ENCODE results near the gene RAVER2.

The RAVER2 gene

DNA sequence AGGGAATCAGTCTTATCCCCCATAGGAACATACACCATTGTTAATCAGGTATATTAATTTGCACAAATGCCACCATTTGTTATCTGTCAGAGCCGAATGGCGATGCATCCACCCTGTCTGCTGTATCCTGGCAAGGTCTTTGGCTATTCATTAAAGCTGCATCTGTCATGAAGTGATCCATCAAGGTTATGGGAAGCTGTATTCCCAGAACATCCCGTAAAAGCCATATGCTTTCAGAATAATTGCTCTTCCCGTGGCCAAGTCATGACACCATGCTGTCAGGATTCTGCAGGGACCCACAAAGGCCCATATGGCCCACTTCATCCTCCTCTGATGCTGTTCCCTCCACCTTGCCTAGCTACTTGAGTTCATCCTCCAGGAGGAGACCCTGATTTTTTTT, 103.9 kb downstream of the RAVER2 start:
- DNase-seq, result no peak

DNA sequence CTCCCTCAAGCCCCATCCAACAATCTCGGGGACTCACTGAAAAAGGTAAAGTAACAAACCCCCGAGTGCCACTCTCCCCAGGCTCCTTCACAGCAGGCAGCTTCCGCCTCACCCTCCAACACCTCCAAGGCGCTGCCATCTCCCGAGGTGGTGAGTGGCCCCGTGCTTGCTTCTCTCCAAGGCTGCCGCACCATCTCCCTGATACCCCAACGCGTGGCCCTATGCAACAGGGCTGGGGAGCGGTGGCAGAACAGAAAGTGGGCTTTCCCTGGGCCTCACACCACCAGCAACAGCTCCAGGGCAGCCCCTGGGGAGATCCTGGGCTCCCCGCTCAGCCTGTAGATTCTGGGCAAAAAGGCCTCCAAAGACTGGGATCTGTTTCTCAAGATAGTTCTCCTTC, 105.1 kb downstream of the RAVER2 start:
- no peak for DNase-seq

DNA sequence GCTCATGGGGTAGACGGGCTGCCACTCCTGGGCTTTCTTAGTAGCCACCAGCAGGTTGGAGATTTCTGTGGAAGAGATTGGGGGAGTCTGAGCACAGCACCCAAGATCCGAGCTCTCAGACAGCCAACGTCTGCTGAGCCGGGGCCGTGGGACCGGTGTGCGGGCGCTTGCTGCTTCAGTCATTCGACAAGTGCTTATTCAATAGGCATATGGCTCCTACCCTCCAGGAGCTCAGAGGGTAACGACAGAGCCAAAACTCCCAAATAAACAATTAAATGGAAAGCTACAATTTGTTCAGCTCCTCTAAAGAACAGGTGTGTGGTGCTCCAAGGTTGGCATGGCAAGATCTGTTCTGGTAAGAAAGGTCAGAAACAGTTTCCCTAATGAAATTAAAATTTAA, 106.0 kb downstream of the RAVER2 start:
- no peak for DNase-seq

DNA sequence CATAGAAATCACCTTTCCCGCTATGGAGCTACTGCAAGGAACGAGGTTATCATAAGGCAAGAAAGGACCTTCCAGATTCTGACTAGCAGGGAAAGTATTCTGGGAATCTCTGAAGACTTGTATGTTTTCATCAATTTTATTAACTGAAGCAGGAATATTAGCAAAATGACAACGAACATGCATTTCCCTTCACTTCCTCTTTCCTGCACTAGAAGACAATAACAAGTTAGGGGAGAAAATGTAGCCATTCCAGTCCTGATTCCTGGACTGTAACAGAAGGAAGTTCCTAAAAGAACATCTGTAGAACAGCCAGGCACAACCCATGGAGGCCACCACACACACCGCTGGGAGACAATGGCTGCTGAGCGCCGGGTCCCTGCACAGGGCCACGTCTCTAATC, 106.8 kb downstream of the RAVER2 start:
- no peak for DNase-seq

DNA sequence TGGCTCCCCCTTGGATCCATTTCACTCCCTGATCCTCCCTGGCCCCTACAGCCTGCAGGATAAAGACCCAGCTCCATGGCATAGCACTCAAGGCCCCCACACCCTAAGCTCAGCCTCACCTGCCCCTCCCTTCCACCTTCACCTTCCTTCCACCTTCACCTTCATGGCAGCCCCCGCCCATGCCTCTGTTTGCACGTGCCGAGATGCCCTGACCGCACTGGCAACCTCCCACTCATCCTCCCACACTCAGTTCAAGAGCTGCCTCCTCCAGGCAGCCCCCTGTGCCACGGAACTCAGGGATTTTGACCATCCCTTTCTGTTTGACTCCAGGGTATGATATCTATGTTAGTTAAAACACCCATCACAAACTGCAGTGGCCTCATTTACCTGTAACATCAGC, 109.8 kb downstream of the RAVER2 start:
- no peak for DNase-seq

DNA sequence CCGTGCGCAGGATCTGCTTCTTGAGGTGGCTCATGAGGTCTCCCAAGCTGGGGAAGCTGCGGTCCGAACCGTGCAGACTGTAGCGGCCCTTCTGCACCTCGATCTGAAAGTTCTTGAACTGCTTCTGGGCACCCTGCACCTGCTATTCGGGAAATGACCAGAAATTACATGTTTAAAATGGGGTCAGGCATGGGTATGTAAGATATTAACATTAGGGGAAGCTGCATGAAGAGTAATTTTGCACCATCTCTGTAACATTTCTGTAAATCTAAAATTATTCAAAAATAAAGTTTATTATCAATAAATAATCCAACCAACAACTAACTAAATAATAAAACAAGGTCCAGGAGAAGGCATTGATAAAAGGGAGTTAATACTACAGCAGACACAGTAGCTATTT, 110.7 kb downstream of the RAVER2 start:
- no peak for DNase-seq

DNA sequence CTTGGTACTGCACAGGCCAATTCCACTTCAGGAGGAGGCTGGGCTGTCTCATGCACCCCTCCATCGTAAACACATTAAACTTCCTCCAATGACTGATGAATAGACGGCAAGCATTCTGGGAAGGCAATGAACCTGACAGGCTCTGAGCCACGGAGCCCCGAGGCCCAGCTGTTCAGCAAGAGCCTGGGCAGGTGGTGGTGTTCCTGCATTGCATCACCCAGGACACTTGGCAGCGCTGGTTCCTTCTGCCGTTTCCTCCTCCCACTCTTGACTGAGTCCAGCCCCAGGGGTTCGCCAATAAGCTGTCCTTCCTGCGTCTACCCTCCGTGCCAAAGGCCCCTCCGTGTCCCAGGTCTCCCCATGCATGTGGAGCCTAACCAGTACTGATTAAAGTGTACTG, 111.7 kb downstream of the RAVER2 start:
- DNase-seq, result peak; percentile 17

DNA sequence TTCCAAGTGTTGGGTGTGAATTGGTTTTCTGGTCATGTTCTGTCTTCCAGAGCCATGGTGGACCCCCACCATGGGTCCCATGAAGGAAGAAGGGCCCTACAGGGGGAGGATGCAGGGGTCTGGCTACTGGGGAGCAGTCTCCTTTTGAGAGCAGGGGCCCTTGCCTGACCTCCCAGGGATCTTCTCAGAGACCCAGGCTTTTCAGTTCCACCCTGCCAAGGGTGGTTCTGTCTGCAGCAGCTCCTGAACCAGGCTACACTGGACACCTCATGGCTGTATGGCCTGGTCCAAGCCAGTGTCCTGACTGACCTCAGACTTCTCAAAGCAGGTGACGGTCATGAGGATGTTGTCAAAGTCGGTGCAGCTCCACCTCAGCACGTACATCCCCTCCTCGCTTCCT, 112.5 kb downstream of the RAVER2 start:
- no peak for DNase-seq

DNA sequence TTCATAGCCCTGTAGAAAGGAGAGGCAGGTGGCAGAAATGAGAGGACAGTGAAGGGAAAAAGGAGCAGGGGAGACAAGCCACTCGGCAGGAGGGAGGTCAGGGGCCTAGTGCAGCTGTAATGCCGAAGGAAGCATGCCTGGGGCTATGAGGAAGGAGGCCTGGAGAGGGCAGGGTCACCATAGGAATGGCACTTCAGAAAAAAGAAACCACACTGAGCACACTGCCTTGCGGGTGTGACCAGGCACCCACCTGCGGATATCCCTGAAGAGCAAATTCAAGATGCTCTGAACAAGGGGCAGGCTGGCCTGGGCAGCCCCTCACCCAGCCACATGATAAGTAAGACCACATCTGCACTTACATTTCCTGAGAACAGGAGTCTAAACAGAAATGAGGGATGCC, 116.7 kb downstream of the RAVER2 start:
- DNase-seq, result no peak

DNA sequence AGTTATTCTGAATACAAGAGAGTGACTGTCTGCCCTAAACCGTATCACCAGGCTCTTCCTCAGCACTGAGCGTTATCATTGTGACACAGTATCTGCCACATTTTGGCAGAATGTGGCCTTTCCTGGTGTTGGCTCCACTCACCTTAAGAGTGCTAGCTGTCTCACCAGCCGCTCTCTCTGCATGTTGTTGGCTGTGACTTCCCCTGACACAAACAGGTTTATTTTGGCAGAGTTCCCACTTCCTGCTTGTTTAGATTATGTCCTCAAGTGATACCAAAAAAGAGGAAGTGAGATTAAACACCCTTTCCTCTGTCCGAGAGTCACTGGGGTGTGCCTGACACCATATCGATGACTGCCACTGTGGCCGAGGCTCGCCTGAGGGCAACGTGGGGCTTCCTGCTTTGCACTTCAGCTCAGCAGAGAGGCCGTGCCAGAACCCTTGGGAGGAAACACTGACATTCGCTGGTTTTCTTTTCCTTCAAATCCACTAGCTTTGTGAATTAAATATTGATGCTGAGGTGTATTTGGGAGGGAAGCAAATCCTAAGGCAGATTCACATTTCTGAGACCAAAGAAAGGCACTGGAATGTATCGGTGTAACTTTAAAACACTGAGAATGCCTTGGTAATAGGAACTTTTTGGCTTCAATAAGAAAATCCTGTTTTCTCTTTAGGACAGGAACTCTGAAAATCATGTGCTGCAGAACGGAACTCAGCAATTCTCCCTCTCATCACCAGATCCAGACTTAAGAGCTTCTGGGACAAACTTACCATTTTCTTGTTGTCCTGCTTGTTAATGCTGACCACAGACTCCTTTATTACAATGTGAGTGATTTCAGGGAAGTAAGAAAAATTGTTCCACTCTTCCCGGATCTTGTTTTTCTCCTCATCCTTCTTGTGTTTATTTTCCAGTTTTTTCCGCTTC, 119.4 kb downstream of the RAVER2 start:
- DNase-seq, result peak; percentile 17

DNA sequence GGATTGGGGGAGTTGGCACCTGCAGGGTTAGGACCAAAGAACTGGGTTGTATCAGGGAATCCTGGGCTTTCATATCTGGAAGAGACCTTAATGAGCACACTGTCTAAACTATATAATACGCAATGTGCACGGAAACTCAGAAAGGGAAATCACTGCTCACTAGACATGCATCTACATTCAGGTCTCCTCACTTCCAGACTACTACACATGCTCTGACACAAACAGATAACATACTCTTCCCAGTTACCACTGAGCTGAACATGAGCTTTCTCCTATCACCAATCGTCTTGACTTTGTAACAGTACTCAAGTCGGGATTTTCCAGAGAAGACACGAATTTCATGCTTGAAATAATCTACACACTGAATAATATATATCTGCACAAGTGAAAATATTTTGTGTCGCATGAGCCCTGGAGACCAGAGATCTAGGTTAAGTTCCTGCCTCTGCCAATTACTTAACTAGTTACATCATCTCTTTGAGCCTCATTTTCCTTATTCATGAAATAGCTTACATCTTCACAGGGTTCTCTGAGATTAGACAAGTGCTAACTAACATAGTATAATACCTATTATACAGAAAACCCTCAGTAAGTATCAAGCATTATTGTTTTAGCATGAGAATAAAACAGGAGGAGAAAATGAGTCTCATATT, 120.4 kb downstream of the RAVER2 start:
- no peak for DNase-seq

DNA sequence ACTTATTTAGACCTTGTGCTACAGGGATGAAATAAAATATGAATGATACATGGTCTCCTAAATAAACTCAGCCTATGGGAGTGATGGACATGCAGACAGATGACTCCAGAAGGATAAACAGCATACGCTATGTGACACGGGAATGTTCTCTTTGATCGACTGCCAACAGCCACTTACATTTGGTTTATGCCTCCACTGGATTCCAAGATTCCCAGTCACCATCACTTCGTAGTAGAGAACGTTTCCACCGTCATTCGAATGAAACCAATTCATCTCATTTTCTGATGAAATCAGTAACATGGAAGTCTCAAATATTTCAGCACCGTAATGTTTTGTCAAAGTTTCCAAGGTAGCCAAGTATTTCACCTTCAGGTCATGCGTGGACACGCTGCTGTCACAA, 121.8 kb downstream of the RAVER2 start:
- no peak for DNase-seq

DNA sequence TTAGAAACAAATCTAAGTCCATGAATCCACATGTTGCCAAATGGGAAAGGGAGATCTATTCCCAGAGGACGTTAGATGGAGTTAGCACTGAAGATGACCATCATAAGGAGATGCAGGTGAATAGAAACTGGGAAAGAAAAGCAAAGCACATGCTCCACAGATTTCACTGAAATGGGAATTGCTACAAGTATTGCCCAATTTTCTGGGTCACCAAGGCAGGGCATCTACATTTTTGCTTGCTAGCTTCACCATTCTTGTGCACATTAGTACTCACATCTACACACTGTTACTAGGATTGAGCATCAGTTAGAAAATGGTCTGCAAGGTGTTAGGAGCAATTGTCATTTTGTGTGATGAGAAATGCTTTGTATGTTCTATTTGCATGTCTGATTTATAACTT, 122.4 kb downstream of the RAVER2 start:
- no peak for DNase-seq

DNA sequence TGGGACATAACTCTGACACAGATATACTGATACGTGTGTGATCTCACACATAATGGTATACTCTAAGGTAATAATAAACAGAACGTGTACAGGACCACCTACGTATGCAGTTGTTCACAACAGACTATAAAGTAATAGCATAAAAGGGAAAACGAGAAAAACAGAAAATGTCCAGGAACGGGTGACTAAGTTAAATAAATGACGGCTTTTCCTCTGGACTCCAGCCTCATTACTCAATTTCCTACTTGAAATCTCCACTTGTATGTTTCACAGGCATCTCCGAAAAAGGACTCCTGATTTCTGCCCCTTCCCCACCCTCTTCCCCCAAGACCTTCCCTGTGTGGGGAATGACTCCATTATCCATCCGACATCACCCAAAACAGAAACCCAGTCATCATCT, 126.4 kb downstream of the RAVER2 start:
- DNase-seq, result no peak

DNA sequence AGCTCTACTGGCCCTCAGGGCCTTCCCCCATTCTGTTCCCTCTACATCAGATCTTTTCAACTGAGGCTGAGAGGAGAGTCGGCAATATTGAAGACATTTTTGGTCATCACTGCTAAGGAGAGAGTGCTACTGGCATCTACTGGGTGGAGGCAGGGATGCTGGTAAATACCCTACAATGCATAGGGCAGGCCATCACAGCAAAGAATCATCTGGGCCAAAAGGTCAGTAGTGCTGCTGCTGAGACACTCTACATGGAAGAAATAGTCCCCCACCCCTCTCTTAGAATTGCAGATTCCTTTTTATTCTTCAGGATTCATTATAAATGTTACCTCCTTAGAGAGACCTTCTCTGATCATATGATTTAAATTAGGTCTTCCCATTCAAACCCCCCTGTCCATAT, 127.2 kb downstream of the RAVER2 start:
- DNase-seq, result no peak

DNA sequence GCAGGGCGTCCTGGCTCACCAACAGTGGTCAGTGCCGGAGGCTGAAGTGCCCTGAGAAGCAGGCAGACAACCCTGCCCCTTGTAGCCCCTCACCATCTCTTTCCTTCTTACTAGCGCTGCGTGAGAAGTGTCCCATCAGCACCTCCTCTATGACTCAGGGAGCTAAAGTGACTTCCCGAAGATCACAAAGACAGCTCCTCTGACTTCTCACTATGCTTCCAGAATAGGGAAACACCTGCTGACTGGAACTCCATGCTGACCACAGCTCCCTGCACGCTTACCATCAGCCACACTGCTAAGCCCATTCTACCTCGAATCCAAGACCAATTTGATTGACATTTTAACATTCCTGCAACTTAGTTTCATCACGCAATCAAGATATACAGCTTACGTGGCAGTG, 128.7 kb downstream of the RAVER2 start:
- no peak for DNase-seq

DNA sequence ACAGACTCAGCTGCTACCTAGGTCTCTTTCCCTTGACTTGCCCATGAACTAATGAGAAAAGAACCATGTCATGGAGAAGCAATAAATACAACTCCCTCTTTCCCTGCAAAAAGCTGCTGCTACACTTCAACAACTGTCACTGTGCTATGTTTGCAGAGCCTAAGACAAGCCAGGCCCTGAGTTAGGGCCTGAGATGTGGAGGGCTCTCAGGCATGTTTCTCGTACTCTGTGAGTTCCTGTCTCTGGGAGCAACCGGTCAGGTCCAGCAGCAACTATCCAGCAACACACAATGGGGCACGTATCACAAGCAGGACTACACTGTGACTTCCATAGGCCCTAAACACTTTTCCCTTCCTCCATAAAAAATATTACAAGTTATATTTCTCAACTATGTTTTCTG, 129.8 kb downstream of the RAVER2 start:
- no peak for DNase-seq

DNA sequence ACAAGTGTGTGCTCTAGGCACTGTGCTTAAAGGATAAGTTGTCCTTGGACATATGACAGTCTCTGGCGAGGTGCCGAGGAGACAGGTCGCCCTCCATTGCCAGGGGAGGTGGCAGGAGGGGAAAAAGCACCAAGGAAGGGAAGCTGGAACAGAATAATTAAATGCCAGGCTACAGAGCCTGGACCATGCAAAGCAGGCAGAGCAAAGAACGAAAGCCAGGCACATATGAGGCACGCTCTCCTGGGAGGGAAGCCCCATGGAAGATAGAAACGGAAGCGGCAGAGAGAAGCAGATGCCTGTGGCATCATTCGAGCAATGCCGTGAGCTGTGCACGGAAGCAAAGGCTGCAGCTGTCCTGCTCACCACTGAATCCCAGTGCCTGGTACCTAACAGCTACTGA, 130.2 kb downstream of the RAVER2 start:
- DNase-seq, result no peak

DNA sequence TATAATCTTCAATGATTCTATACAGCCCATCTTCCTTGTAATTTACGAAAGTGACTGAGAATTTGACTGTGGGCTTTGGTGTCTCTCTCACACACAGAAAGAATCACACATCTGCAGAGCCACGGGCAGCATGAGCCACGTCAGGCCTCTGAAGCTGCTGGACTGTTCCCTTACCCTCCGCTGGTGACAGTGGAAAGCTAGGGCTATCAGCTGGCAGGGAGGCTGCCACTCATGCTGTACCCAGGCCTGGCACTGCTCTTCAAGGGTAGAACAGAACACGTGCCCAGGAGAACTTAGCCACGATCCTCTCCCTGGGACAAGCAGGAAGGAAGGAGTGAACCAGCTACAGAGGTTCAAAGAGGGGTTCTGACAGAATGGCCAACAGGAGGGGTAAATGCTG, 130.7 kb downstream of the RAVER2 start:
- no peak for DNase-seq

DNA sequence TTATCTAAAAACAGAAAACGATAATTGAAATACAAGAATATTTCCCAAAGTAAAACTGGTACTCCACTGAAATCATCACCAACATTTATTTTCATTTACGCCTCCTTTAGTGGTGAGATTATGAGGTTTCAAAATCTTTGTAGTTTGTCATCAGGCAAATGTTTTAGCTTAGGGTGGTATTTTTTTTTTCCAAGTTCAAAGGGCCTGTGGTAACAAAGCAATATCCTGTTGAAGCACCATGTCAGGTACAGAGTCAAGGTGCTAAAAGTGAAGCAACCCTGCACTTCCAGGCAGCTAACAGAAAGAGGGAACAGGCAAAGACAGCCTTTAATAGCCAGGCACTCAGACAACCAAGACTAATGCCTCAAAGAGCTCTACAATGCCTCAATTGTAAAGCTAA, 132.3 kb downstream of the RAVER2 start:
- DNase-seq, result no peak

DNA sequence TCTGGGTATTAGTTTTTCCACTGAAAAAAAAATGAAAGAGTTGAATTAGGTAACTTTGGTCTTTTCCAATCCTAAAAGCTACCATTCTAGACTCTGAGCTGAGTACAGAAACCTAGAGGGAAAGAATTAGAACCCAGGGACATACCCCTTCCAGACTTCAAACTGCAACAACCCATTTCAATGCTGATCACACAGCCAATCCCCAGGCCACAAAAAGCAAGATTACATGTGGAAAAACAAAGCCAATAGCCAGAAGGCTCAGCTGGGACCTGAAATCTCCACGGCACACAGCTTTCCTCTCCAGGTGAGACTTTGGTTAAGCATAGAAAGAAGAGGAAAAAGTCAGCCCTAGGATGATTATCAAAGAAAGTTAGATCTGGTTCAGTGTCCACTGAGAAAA, 132.7 kb downstream of the RAVER2 start:
- DNase-seq, result no peak

DNA sequence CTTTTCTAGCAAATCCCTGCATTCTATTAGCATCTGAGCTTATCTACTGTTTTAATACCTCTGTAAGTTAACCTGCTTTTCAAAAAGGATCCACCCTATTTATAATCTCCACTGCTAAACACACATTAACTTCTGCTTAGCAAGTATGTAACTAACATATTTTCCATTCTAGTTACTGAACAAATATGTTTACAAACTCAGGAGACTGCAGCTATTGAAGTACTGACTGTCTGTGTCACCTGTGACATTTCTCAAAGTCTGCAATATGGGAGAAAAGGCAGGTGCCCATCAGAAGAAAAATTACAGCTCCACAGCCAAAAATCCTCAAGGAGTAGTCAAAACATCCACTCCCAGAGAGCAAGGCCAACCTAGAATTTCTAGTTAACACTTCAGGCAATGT, 133.2 kb downstream of the RAVER2 start:
- no peak for DNase-seq

DNA sequence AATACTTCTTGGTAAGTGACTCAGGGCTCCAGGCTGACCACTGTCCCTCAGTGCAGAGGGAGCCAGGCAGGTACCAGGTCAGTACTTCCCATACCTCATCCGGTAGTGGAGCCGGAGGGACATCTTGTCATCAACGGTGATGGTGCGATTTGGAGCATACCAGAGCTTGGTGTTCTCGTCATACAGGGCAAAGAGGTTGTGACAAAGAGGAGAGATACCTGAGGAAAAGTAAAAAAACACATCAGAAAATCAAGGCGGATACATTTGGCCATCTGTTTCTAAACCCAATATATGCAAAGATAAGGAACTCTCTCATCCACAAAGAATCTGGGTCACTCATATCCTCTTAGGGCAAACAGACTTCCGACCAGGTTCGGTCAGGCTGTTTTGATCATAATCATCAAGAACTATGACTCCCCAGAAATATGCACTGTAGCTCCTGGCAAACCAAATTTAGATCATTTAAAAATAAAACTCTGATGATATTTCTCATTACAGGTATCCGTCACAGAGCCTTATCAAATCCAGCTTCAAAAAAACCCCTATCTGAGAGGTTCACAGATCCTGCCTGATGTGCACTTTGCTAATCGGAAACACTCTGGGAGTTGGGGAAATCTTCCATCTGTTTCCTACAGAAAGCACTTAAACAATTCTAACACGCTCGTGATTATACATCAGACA, 134.2 kb downstream of the RAVER2 start:
- DNase-seq, result no peak

DNA sequence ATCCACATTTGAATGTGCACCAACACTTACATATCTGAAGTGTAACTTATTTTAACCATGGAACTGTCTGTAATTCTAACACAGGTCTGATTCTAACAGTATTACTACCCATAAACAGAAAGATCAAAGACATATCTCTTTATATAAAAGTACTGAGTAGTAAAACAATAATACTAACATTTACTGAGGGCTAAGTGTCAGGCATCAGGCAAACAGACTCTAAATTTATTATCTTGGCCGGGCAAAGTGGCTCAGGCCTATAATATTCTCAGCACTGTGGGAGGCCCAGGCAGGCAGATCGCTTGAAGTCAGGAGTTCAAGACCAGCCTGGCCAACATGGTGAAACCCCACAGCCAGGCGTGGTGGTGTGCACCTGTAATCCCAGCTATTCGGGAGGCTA, 135.6 kb downstream of the RAVER2 start:
- no peak for DNase-seq
